ENCODE measurements around the gene KCNA2.

KCNA2 gene

DNA sequence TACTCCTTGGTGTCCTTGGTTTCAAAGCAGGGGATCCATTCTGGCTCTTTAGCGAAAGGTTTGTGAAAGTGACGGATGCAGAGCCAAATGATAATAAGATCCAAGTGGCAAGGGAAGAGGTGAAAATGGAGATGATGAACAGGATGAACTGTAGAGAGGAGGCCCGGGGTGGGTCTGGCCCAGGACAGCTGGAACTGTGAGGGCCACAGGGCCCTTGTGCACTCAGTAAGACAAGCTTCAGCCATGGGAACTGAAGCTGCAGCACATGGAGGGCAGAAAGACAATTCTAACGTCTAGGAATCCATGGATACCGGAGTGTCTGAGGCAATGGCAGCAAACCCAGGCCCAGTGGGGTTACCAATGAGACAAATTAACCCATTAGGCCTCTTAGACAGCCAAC, 4.8 kb downstream of the KCNA2 start:
- DNase-seq: no peak

DNA sequence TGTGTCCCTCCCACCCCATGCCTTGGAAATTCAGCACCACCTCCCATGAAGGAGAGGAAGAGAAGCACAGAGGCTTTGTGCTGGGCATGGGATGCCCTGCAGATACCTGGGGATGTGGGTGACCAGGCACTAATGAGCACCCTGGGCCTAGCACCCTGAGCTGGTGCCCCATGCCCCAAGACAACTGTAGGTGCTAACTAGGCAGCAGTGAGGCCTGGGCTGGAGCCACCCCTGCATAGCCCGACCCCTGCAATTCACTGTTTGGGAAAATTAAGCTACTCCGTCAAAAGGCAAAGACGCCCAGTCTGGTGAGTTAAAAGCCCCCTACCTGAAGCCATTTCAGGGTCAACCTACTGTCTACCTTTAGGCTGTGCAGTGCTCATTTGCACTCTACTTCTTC, 5.4 kb downstream of the KCNA2 start:
- no peak for DNase-seq

DNA sequence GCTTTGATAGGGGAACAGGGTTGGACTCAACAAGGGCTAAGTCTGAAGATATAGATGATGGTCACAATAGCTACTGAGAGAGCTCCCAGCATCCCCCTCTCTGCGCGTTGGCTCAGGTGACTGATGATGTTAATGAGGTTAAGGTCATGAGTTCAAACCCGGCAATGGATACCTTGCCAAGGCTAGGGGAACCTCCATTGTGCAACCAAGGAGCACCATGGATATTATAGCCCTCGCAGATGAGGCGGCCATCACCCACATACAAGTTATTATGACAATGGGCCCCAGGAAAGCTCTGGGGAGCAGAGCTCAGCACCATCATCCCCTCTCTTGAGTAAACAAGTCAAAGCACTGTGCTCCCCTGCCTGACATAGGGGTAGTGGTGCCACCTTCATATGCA, 8.2 kb downstream of the KCNA2 start:
- no peak for DNase-seq

DNA sequence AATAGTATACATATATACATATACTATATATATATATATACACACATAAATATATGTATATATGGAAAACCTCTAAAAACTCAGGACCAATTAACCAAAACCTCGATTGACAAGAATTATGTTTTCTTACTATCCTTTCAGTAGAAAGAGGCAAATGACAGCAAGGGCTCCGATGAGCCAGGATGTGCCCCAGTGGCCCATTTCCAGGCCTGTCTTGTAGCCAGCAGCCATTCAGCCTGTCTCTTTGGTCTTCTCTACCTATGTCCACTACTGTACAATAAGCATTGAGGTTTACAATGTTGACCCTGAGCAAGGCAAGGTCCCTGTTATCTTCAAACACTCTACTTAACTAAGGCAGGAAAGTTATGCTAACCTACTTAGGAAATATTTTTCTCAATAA, 9.8 kb downstream of the KCNA2 start:
- no peak for DNase-seq

DNA sequence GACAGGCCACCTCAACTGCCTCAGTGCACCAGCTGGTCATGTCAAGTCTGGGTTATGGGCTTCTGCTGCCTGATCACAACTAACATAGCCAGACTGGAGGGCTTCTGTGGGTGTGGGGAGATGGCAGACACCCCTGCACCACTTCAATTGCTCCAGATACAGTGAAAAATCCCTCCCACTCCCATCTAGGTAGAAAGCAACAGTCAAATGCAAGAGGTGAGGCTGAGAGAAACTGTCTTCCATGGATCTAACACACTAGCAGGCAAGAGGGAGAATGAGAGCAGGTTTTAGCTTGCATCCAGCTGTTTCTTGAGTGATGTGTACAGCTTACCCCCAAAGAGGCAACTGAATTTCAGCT, 10.8 kb downstream of the KCNA2 start:
- DNase-seq: no peak

DNA sequence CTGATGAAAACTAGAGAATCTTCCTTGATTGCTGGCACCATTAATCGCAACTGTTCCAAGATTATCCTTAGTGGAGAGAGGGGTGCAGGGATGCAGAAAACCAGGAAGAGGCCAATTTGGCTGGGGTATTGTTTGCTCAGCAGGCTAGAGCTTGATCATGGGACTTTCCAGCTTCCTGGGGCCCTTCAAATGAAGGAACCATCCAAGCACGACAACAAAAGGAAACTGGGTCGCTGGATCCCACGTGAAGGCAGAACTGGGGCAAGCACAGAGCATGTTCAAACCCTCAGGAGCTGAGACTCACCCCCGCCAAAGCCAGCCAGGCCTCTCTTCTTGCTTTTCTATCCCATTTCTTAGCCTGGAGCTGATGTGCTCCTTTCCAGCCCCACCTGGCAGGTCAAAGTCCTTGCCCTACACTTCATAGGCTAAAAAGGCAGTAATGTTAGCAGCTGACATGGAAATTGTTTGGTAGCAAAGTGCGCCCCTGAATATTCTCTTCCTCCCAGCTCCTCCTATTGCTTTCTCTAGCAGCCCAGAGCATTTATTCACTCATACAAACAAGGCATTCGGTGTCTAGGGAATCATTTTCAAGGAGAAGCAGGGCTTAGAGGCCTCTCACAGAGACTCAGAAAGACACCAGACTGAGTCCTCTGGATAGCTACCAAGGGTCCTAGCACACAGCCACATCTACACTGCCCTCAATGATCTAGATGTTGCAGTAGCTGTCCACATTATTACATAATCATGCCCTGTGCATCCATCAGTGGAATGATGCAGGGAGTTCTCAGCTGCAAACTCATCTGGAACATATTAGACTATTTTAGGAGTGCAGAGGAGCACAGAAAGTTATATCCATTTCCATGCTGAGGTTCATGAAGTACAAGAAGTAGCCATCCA, 11.5 kb downstream of the KCNA2 start:
- no peak for DNase-seq

DNA sequence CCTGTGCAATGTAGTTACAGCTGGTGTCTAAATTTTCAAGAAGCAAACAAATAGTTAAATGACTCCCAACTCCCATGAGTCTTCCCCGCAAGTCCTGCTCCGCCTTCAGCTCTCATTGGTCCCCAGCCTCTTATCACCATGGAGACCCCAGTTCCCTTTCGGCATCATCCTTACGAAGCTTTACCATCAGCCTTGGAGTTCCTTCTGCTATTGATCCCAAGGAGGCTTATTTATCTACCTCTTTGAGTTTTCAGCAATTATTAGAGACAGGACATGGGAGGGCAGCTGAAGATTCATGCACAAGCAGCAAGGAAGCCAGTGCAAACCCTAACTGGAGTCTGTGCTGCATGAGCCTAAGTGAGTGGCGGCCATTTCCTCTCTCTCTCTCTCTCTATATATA, 12.3 kb downstream of the KCNA2 start:
- no peak for DNase-seq

DNA sequence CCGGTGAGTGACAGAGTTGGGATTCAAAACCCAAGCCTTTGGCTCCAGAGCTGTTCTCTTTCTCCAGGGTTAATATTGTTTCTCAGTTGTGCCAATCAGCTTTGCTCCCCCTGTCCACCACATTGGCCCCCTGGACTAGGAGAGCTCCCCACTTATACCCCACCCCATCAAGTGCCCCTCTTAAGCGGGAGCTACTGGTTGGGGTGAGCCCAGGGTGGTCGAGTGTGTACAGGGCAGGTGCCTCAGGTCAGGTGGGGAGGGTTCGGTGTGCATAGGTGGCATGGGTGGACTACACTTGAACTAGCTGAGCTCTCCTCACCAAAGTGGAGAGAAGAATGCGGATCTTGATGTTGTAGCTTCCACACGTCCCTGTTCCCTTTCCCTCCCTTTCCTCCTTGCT, 14.2 kb downstream of the KCNA2 start:
- DNase-seq: no peak

DNA sequence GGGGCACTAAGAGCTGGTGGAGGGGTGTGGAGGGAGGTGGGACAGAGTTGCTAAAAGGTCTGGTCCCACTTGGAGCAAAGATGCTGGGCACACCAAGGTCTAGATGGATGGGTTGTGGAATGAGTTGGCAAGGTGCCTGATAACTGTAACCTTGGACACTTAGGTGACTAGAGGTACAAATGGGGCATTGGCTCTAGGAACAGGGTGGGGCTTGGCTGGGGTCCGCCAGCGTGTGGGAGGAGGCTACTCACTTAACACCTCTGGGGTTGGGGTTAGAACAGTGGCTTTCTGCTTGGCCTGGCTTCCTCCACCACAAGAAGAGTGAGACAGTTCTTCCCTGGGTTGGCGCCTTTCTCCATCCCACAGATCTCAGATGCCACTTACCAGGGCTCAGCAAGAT, 17.2 kb downstream of the KCNA2 start:
- DNase-seq: no peak

DNA sequence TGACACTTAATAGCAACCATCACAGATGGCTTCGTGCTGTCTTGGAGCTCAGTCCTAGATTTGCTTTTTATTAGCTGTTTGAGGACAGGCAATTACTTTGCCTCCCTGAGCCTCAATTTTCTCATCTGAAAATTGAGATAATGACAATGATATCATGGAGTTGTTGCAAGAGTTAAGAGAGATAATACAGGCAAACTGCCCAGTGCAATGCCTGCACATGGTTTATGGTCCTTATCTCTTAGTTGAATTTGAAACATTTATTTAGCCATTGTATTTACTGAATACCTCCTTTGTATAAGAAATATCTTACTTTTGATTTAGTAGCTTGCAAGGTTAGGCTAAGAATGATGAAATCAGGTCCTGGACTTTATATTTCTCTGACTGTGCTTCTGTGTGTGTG, 17.7 kb downstream of the KCNA2 start:
- no peak for DNase-seq

DNA sequence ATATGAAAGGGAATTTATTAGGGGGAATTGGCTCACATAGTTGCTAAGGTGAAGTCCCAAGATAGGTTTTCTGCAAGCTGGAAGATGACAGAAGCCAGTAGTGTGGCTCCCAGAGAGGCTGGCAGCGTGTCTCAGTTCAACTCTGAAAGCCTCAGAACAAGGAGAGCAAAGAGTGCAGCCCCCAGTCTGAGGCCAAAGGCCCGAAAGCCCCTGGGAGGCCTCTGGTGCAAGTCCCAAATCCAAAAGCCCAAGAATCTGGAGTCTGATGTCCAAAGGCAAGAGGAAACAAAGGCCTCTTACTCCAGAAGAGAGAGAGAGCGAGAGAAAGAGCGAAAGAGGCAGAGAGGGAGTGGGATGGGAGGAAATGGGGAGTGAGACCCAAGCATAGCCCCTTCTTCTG, 18.3 kb downstream of the KCNA2 start:
- no peak for DNase-seq

DNA sequence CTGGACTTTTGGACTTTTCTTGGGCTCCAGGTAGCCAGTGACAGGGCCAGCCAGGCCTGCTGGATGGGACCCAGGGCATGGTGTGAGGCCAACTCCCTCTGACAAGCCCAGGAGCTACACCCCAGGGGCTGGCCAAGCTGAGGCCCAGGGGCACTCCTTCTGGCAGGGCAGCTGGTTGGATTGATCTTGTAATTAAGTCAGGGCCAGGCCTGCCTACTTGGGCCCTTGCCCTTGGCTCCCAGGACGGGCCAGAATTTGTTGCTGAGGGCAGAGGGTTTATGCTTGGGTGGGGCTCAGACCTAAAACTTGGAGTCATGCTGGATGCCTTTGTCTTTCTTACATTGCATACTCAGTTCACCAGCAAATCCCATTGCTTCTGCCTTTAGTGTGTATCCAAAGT, 20.7 kb downstream of the KCNA2 start:
- DNase-seq: no peak

DNA sequence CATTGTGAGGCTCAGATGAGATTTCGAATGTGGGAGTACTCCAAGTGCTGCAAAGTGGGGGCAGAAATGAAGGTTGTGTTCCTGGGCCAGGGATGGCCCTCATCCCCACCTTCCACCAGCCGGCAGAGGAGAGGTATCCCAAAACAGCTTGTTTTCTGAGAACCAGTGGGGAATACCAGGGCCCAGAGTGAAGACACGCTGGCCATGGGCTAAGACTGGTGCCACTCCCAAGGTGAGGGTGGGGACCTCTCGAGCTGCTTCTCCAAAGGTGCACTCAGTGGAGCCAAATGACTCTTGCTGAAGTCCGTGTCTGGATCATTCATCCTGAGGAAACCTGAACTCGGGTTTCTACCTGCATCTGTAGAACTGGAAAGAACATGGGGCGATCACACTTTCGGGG, 22.1 kb downstream of the KCNA2 start:
- DNase-seq: no peak

DNA sequence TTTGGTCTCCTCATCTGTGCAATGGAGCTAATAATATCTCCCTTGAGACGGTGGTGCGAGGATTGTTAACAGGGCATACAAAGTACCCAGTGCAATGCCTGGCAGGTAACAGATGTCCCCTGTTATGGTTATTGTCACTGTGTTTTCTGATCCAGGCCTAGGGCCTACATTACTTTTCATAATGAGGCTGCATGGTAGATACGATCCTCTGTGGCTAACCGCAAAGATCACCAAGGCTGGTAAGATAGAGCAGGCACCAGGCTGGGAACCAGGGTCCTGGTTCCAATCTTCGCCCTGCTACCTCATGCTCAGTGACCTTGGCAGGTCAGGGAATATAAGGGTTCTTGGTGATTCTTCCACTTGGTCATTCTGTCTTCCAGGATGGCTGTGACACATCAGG, 22.7 kb downstream of the KCNA2 start:
- DNase-seq: no peak

DNA sequence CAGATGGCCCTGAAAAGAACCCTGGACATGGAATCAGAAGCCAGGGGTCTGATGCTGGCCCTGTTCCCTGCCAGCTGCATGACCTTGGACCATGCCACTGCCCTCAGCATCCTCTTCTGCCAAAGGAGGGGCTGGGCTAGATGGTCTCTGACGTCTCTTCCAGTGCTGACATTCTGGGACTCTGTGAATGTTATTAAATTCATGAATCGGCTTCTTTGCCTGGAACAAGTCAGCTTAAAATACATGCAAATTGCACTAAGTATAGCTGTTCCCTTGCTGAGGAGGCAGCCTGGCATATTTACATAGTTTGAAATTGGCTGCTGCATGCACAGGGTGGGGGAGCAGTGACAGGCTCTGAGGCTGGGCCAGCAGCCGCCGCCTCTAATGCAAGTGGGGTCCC, 23.8 kb downstream of the KCNA2 start:
- no peak for DNase-seq

DNA sequence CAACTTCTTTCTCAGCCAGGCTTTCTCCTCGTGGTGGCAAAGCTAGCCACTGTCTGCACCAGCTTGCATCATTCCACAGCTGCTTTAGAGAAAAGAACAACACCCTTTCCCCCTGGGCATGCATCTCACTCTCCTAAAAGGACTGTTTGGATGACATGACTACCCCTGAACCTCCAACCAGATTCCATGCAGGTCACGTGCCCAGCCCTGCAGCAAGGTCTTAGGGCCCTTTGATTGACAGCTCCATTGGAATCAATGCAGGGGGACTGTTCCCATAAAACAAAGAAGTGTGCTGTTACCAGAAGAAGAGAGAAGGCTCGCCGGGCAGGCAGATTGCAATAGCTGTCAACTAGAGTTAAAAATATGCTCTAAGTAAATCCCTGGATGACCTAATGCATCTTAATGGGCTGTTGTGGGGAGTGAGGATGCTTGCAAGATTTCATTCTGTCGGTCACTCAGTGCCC, 24.4 kb downstream of the KCNA2 start:
- no peak for DNase-seq

DNA sequence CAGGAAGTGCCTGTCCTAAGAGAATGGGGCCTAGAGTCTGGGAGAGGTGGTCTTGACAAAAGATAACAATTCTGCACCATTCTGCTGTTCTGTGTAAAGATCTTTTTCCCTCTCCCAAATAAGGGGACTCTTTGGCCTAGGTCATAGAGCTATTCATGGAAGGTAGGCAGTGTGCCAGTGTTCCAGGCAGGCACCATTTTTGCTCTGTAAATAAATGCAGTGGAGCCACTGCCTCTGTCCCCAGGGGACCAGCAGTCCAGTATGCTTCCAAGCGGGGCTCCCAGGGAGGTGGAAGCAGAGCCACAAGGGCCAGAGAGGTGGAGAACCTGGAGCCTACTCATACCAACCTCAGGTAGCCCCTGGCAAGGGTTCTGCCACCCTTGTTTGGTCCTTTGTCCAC, 25.9 kb downstream of the KCNA2 start:
- no peak for DNase-seq

DNA sequence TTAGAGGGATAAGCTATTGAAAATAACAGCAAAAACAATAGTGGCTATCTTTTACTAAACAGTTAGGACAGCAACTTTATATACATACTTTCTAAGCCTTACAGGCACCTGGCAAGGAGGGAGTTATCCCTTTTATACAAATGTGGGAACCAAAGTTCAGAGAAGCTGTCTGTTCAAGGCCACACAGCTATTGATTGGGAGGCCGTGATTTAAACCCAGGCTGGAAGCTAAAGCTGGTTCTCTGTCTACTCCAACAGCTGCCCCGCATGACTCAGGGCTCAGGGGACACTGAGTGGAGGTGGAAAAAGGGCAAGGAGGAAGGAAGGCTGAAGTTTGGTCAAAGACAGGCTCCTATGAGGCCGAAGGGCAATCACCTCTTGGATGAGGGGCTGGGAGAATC, 26.7 kb downstream of the KCNA2 start:
- DNase-seq: no peak

DNA sequence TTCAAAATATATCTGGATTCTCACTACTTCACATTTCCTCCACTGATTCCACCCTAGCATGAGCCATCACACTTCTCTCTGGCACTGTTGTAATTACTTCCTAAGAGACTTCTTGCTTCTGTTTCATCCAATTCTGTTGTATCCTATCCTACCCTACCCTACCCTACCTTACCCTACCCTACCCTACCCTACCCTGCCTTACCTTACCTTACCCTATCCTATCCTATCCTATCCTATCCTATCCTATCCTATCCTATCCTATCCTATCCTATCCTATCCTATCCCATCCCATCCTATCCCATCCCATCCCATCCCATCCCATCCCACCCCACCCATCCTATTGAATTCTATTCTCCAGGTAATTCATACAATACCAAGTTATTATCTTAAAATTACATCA, 29.7 kb downstream of the KCNA2 start:
- DNase-seq: no peak

DNA sequence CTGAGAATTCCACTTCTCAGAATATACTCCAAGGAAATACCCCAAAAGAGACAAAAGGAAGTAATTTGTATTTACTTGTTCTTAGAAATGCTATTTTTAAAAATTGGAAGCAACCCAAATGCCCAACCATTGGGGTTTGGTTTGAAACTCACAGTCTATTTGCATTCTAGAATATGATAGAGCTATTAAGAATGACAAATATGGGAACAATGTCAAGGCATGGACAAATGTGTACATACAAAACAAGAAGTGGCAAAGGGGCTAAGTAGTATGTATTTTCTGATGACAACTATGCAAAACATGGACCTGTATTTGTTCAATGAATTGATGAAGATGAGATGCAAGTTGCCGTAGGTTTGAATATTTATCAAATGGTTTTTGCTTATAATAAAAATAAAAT, 32.8 kb downstream of the KCNA2 start:
- no peak for DNase-seq

DNA sequence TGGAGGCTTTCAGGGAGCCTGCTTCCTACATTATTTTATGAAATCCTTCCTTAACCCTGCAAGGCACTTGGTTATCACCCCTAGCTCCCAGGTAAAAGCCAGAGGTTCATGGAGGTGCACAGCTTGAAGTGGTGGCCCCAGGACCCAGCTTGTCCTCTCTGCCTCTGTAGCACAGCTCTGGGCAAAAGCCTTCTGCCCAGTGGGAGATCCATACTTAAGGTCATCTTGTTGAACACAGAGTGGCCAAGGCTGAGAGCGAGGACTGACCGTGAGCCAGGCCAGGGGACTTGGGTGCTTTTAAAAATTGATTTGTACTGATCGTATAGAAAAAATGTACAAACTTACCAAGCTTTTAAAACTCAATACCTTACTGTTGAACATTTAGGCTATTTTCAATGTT, 33.4 kb downstream of the KCNA2 start:
- no peak for DNase-seq

DNA sequence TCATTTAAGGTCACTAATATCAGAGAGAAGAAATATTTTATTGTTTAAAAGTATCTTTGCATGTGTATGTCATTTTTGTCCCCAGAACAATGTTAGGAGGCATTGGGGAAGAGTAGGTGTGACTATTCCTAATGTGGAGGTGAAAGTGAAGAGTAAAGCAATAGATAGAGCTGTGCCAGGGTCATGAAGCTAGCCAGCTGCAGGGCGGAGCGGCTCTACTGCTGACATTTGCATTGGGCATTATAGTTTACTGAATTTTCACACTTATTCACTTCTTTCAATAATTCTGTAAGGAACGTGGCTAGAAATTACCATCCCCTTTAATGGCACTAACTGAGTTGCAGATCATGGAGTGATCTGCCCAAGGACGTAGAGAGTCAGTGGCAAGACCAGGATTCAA, 35.3 kb downstream of the KCNA2 start:
- no peak for DNase-seq

DNA sequence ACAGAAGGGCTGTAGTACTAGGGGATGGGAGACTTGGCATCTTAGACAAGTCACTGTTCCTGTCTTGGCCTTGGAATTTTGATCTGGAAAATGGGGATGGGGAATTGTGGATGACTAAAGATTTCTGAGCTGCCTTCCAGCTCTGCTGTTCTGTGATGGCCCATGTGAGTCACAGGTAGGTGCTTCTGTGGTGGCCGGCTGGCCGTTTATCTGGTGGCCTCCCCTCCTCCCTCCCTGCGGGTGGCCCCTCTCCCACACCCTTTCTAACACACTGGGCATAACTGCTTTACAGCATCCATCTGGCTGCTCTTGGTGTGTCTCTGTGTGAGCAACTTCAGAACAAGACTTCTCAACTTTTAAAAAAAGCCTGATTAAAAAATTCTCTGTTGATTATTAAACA, 35.9 kb downstream of the KCNA2 start:
- DNase-seq: no peak

DNA sequence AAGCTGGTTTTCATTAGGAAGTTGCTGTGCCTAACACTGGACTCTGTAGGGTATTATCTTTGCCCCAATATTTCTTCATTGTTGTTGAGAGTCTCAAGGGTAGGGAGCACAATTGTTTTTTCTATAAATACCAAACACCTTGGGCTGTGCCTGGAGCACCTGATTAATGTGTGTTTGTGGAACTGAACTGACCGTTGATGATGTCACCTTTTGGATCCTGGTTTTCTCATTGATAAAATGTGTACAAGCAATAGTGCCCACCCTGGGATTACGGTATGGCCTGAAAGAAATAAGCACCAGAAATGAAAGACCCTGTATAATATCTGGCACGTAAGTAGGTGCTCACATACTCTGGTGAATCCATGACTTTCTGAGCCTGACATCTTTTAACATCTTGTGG, 39.3 kb downstream of the KCNA2 start:
- DNase-seq: no peak

DNA sequence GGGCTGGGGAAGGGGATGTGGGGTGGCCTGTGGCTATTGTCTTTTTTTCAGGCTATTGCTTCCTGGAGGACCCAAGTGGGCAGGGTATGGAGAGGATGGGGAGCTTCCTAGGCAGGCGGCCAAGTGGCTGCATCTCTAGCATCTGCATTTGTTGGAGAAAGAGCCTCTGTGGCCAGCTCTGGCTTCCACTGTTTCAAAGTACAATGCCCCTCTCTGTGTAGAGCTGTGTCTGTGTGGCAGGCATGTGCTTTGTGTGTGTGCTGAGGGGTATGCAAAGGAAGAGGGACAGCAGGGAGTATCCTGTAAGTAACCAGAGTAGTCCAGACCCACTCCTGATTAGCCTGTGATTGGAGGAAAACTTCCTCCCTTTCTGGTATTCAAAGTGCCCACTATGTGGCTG, 40.6 kb downstream of the KCNA2 start:
- DNase-seq: no peak
